ENCODE results near the gene SPG11.
"Not testable (repeated sequence)": the region's sequence is repeated elsewhere in the genome, so short reads cannot be mapped to it uniquely, and the experiment has no call there.

SPG11 gene

GRCh38 chr15:44706946-44707636 lies 43.6 kb upstream of the SPG11 start:
- no peak overlapping the region for H3K4me3 ChIP-seq
- no peaks in the 10 kb centered on the region for H3K36me3 ChIP-seq (ENCODE audit: insufficient read depth, low read length)
- H3K9me3 ChIP-seq (ENCODE audit: low read depth, low read length) = no peaks in the 10 kb centered on the region
- H3K27ac ChIP-seq = no peak overlapping the region
- H3K9ac ChIP-seq (ENCODE audit: insufficient read length) = no peak overlapping the region
- DNase-seq (ENCODE audit: low read depth, low spot score) = no peak
- no peak for TF ChIP-seq FOXP2 (optimal IDR thresholded peaks at IDR 0.05; ENCODE audit: control extremely low read depth, extremely low read length, insufficient read depth)
- no peak for TF ChIP-seq POLR2AphosphoS5 (IDR thresholded peaks at IDR 0.05; ENCODE audit: borderline replicate concordance, low read depth, low read length)
- TF ChIP-seq EZH2 (IDR thresholded peaks at IDR 0.05) = no peak

GRCh38 chr15:44706401-44706800 lies 42.9 kb upstream of the SPG11 start:
- TF ChIP-seq POLR2AphosphoS5 (IDR thresholded peaks at IDR 0.05; ENCODE audit: borderline replicate concordance, low read depth, low read length) (no peak), FOXP2 (optimal IDR thresholded peaks at IDR 0.05; ENCODE audit: control extremely low read depth, extremely low read length, insufficient read depth) (no peak), EZH2 (IDR thresholded peaks at IDR 0.05) (no peak)
- Histone ChIP-seq H3K9ac (ENCODE audit: insufficient read length) (no peak overlapping the region), H3K4me3 (no peak overlapping the region)

GRCh38 chr15:44705986-44706385 lies 42.5 kb upstream of the SPG11 start:
- Histone ChIP-seq H3K27ac (no peak overlapping the region), H3K9me3 (ENCODE audit: low read depth, low read length) (no peaks in the 10 kb centered on the region), H3K36me3 (ENCODE audit: insufficient read depth, low read length) (no peaks in the 10 kb centered on the region), H3K4me3 (no peak overlapping the region), H3K9ac (ENCODE audit: insufficient read length) (no peak overlapping the region)
- DNase-seq (ENCODE audit: low read depth, low spot score) = no peak
- TF ChIP-seq EZH2 (IDR thresholded peaks at IDR 0.05) = no peak
- TF ChIP-seq POLR2AphosphoS5 (IDR thresholded peaks at IDR 0.05; ENCODE audit: borderline replicate concordance, low read depth, low read length) = no peak
- no peak for TF ChIP-seq FOXP2 (optimal IDR thresholded peaks at IDR 0.05; ENCODE audit: control extremely low read depth, extremely low read length, insufficient read depth)

More at GRCh38 chr15:44706401-44706800, 42.9 kb upstream of the SPG11 start:
- Histone ChIP-seq H3K36me3 (ENCODE audit: insufficient read depth, low read length) (no peaks in the 10 kb centered on the region), H3K27ac (no peak overlapping the region), H3K9me3 (ENCODE audit: low read depth, low read length) (no peaks in the 10 kb centered on the region)
- DNase-seq (ENCODE audit: low read depth, low spot score) = no peak

- not testable (repeated sequence) for H3K4me3 ChIP-seq; H3K9ac ChIP-seq (ENCODE audit: insufficient read length); H3K9me3 ChIP-seq (ENCODE audit: low read depth, low read length); H3K27ac ChIP-seq; DNase-seq (ENCODE audit: low read depth, low spot score); H3K36me3 ChIP-seq (ENCODE audit: insufficient read depth, low read length)
Measured at GRCh38 chr15:44700676-44701075, 37.2 kb upstream of the SPG11 start.

GRCh38 chr15:44698641-44699040 lies 35.2 kb upstream of the SPG11 start:
- TF ChIP-seq EZH2 (IDR thresholded peaks at IDR 0.05) = no peak
- TF ChIP-seq POLR2AphosphoS5 (IDR thresholded peaks at IDR 0.05; ENCODE audit: borderline replicate concordance, low read depth, low read length) = no peak
- TF ChIP-seq FOXP2 (optimal IDR thresholded peaks at IDR 0.05; ENCODE audit: control extremely low read depth, extremely low read length, insufficient read depth) = no peak
- no peaks in the 10 kb centered on the region for H3K9me3 ChIP-seq (ENCODE audit: low read depth, low read length)
- H3K9ac ChIP-seq (ENCODE audit: insufficient read length) = no peak overlapping the region
- H3K27ac ChIP-seq = no peak overlapping the region
- no peak for DNase-seq (ENCODE audit: low read depth, low spot score)
- no peak overlapping the region for H3K4me3 ChIP-seq
- no peaks in the 10 kb centered on the region for H3K36me3 ChIP-seq (ENCODE audit: insufficient read depth, low read length)

- Histone ChIP-seq H3K9ac (ENCODE audit: insufficient read length) (no peak overlapping the region), H3K27ac (no peak overlapping the region), H3K4me3 (no peak overlapping the region), H3K36me3 (ENCODE audit: insufficient read depth, low read length) (no peaks in the 10 kb centered on the region), H3K9me3 (ENCODE audit: low read depth, low read length) (no peaks in the 10 kb centered on the region)
- TF ChIP-seq POLR2AphosphoS5 (IDR thresholded peaks at IDR 0.05; ENCODE audit: borderline replicate concordance, low read depth, low read length) (no peak), FOXP2 (optimal IDR thresholded peaks at IDR 0.05; ENCODE audit: control extremely low read depth, extremely low read length, insufficient read depth) (no peak), EZH2 (IDR thresholded peaks at IDR 0.05) (no peak)
- no peak for DNase-seq (ENCODE audit: low read depth, low spot score)
Measured at GRCh38 chr15:44697014-44697413, 33.6 kb upstream of the SPG11 start.

- TF ChIP-seq POLR2AphosphoS5 (IDR thresholded peaks at IDR 0.05; ENCODE audit: borderline replicate concordance, low read depth, low read length) = no peak
- no peak for TF ChIP-seq EZH2 (IDR thresholded peaks at IDR 0.05)
- H3K9me3 ChIP-seq (ENCODE audit: low read depth, low read length) = no peaks in the 10 kb centered on the region
- H3K27ac ChIP-seq = no peak overlapping the region
- no peak for DNase-seq (ENCODE audit: low read depth, low spot score)
- H3K36me3 ChIP-seq (ENCODE audit: insufficient read depth, low read length) = no peaks in the 10 kb centered on the region
- H3K9ac ChIP-seq (ENCODE audit: insufficient read length) = no peak overlapping the region
- H3K4me3 ChIP-seq = no peak overlapping the region
Measured at GRCh38 chr15:44695294-44695693, 31.8 kb upstream of the SPG11 start.

GRCh38 chr15:44694416-44694815 lies 31.0 kb upstream of the SPG11 start:
- TF ChIP-seq EZH2 (IDR thresholded peaks at IDR 0.05) (no peak), POLR2AphosphoS5 (IDR thresholded peaks at IDR 0.05; ENCODE audit: borderline replicate concordance, low read depth, low read length) (no peak), FOXP2 (optimal IDR thresholded peaks at IDR 0.05; ENCODE audit: control extremely low read depth, extremely low read length, insufficient read depth) (no peak)
- H3K36me3 ChIP-seq (ENCODE audit: insufficient read depth, low read length) = no peaks in the 10 kb centered on the region
- no peaks in the 10 kb centered on the region for H3K9me3 ChIP-seq (ENCODE audit: low read depth, low read length)
- no peak overlapping the region for H3K4me3 ChIP-seq
- H3K27ac ChIP-seq = no peak overlapping the region
- DNase-seq (ENCODE audit: low read depth, low spot score) = no peak
- no peak overlapping the region for H3K9ac ChIP-seq (ENCODE audit: insufficient read length)

- no peak for TF ChIP-seq EZH2 (IDR thresholded peaks at IDR 0.05)
- no peak for TF ChIP-seq FOXP2 (optimal IDR thresholded peaks at IDR 0.05; ENCODE audit: control extremely low read depth, extremely low read length, insufficient read depth)
- no peak for TF ChIP-seq POLR2AphosphoS5 (IDR thresholded peaks at IDR 0.05; ENCODE audit: borderline replicate concordance, low read depth, low read length)
- Histone ChIP-seq H3K36me3 (ENCODE audit: insufficient read depth, low read length) (no peaks in the 10 kb centered on the region), H3K9me3 (ENCODE audit: low read depth, low read length) (no peaks in the 10 kb centered on the region), H3K9ac (ENCODE audit: insufficient read length) (no peak overlapping the region), H3K4me3 (no peak overlapping the region), H3K27ac (no peak overlapping the region)
- no peak for DNase-seq (ENCODE audit: low read depth, low spot score)
Measured at GRCh38 chr15:44692659-44693058, 29.2 kb upstream of the SPG11 start.

- not testable (repeated sequence) for H3K27ac ChIP-seq; H3K36me3 ChIP-seq (ENCODE audit: insufficient read depth, low read length); H3K9ac ChIP-seq (ENCODE audit: insufficient read length); DNase-seq (ENCODE audit: low read depth, low spot score); H3K9me3 ChIP-seq (ENCODE audit: low read depth, low read length); H3K4me3 ChIP-seq
Measured at GRCh38 chr15:44690245-44690644, 26.8 kb upstream of the SPG11 start.

GRCh38 chr15:44689318-44689717 lies 25.9 kb upstream of the SPG11 start:
- not testable (repeated sequence) for H3K4me3 ChIP-seq; DNase-seq (ENCODE audit: low read depth, low spot score); H3K9me3 ChIP-seq (ENCODE audit: low read depth, low read length); H3K36me3 ChIP-seq (ENCODE audit: insufficient read depth, low read length); H3K9ac ChIP-seq (ENCODE audit: insufficient read length); H3K27ac ChIP-seq

- not testable (repeated sequence) for H3K9ac ChIP-seq (ENCODE audit: insufficient read length); H3K4me3 ChIP-seq; H3K36me3 ChIP-seq (ENCODE audit: insufficient read depth, low read length); DNase-seq (ENCODE audit: low read depth, low spot score); H3K27ac ChIP-seq; H3K9me3 ChIP-seq (ENCODE audit: low read depth, low read length)
Measured at GRCh38 chr15:44682809-44683682, 19.6 kb upstream of the SPG11 start.

Measured in SK-N-MC (cell line).